Panc1 (cell line): ENCODE results near the gene CABLES2. TPM values are rescaled to one million over a fixed set of nuclear protein-coding genes. Genes with fewer than 3 reads are reported as not detected.
A peak's percentile ranks its signal among the peaks of the same experiment; 100 is the strongest.

ENCODE experiments used
- ATAC-seq: fragments of 200-7000 bp; cut with Tn5 transposase; 2 replicates; pipeline ENCODE4 v1.9.1; 2020; ENCODE audit warnings: mild to moderate bottlenecking, moderate library complexity
- BruUV-seq: library from RNA; stranded (reverse); fragments of 400-500 nt; replicated peaks from 2 replicates; lab custom pipeline; 2021; lab: Mats Ljungman, UMichigan
- CTCF ChIA-PET: fragments of 300-600 bp; sonication (Branson Sonifier 250); formaldehyde crosslinking; loops from one replicate; lab custom pipeline; 2022; ENCODE audit warnings: antibody characterized with exemption; lab: Charles Lee
- POLR2A ChIA-PET: fragments of 300-600 bp; sonication (Branson Sonifier 250); formaldehyde crosslinking; loops from one replicate; lab custom pipeline; 2022; ENCODE audit warnings: antibody characterized with exemption; lab: Charles Lee
- DNase-seq: peaks from one replicate; pipeline ENCODE4 v3.0.0-alpha.2; 2010; ENCODE audit warnings: low read depth, low spot score
- H3K27ac ChIP-seq: 2 replicates; pipeline ENCODE4 v1.5.1; 2011; ENCODE audit warnings: mild to moderate bottlenecking, low read length, inconsistent platforms
- H3K27me3 ChIP-seq: fragments of 200-500 bp; sonication (Bioruptor generic); 2 replicates; pipeline ENCODE4 v1.6.0; 2014; ENCODE audit warnings: low read length, inconsistent platforms; ENCODE audit not compliant: control insufficient read depth, insufficient read depth
- H3K36me3 ChIP-seq: fragments of 200-500 bp; sonication (Bioruptor generic); 2 replicates; pipeline ENCODE4 v1.5.1; 2014; ENCODE audit warnings: inconsistent platforms, mild to moderate bottlenecking, low read length, moderate library complexity; ENCODE audit not compliant: control insufficient read depth, insufficient read depth
- H3K4me1 ChIP-seq: 2 replicates; pipeline ENCODE4 v1.5.1; 2011; ENCODE audit warnings: inconsistent platforms, mild to moderate bottlenecking, low read length, moderate library complexity; ENCODE audit not compliant: control insufficient read depth, insufficient read depth
- H3K4me3 ChIP-seq, 2 experiments: 2 replicates each; pipeline ENCODE4 v1.5.1; 2011 to 2012; ENCODE audit warnings: low read depth in 2 of 2, low read length in 2 of 2, mild to moderate bottlenecking in 2 of 2, inconsistent platforms in 1 of 2, moderate library complexity in 1 of 2
- H3K9me3 ChIP-seq: fragments of 200-500 bp; sonication (Bioruptor generic); 2 replicates; pipeline ENCODE4 v1.5.1; 2014; ENCODE audit warnings: low read depth, mild to moderate bottlenecking, inconsistent platforms, low read length, moderate library complexity; ENCODE audit not compliant: control insufficient read depth, insufficient read depth
- CTCF ChIP-seq: fragments of 450-650 bp; IDR thresholded peaks from 2 replicates; pipeline ENCODE4 v1.5.1; 2017; ENCODE audit warnings: mild to moderate bottlenecking
- POLR2AphosphoS5 ChIP-seq: IDR thresholded peaks from 2 replicates; pipeline ENCODE4 v1.6.1; 2012; ENCODE audit warnings: mild to moderate bottlenecking, low read depth, low read length, moderate library complexity
- REST ChIP-seq, 2 experiments: IDR thresholded peaks; 2 replicates each; pipeline ENCODE4 v1.6.1; 2011 to 2012; ENCODE audit warnings: low read depth in 2 of 2, control low read depth in 1 of 2, low read length in 1 of 2, mild to moderate bottlenecking in 1 of 2, moderate library complexity in 1 of 2; ENCODE audit not compliant: insufficient read depth in 1 of 2
- SIN3A ChIP-seq: IDR thresholded peaks from 2 replicates; pipeline ENCODE4 v1.6.1; 2012; ENCODE audit warnings: low read depth, mild to moderate bottlenecking, low read length, moderate library complexity, borderline replicate concordance; ENCODE audit not compliant: insufficient read depth
- TCF7L2 ChIP-seq: IDR thresholded peaks from 2 replicates; pipeline ENCODE4 v1.6.1; 2011; ENCODE audit warnings: mild to moderate bottlenecking, low read depth, low read length, inconsistent platforms
- in situ Hi-C: cut with HindIII; loops from 2 replicates; pipeline ENCODE4 v1.10.0; 2016; ENCODE audit warnings: low sequenced_read_pairs, low pct_unique_long_range_greater_than_20kb
- intact Hi-C: fragments of 100-400 bp; cut with micrococcal nuclease; formaldehyde crosslinking; loops from one replicate; pipeline ENCODE4 v1.10.0; 2022; ENCODE audit not compliant: unreplicated experiment
- total RNA-seq: library from RNA; stranded (reverse); gene quantifications from one replicate; pipeline ENCODE4 v1.2.1, GENCODE V29; 2021; ENCODE audit not compliant: unreplicated experiment

The CABLES2 gene
- total RNA-seq, 1 experiment from 2014 or later = 9.8 TPM

- H3K4me1 ChIP-seq = peaks cover 2% of the 10 kb centered on the region; the same call in 1 of the 2 replicates
- ChIA-PET POLR2A (no interaction called here), CTCF (interaction anchor here (0.8 kb wide), 1 partner anchor 41 kb away, joined by 3 read pairs; no protein-coding TSS in a partner anchor)
- in situ Hi-C loops (no loop called here), intact Hi-C loops (no loop called here)
- H3K36me3 ChIP-seq = no peaks in the 10 kb centered on the region
- H3K9me3 ChIP-seq = no peaks in the 10 kb centered on the region
- no peaks in the 10 kb centered on the region for H3K27me3 ChIP-seq
- ATAC-seq = no peak
- no peak for DNase-seq
- BruUV-seq = no TSS peak
- TF ChIP-seq CTCF = no peak
- TF ChIP-seq POLR2AphosphoS5 = no peak
- TF ChIP-seq REST (IDR thresholded peaks at IDR 0.05; ENCODE audit: insufficient read depth in 1 of 2, low read depth in 2 of 2, low read length in 1 of 2) = no peak
- no peak for TF ChIP-seq SIN3A
- no peak for TF ChIP-seq TCF7L2
- H3K4me3 ChIP-seq = no peak overlapping the region
- no peak overlapping the region for H3K27ac ChIP-seq
Measured at GRCh38 chr20:62451156-62451767, 44.2 kb upstream of the CABLES2 start.

GRCh38 chr20:62449951-62450691 lies 43.0 kb upstream of the CABLES2 start:
- Histone ChIP-seq H3K27me3 (no peaks in the 10 kb centered on the region), H3K36me3 (no peaks in the 10 kb centered on the region), H3K9me3 (no peaks in the 10 kb centered on the region), H3K4me1 (peaks cover 2% of the 10 kb centered on the region; the same call in 1 of the 2 replicates), H3K4me3 (no peak overlapping the region), H3K27ac (no peak overlapping the region)
- TF ChIP-seq CTCF (peak; percentile 80; the same call in 1 of the 2 replicates), REST (IDR thresholded peaks at IDR 0.05; ENCODE audit: insufficient read depth in 1 of 2, low read depth in 2 of 2, low read length in 1 of 2) (no peak)
- no TSS peak for BruUV-seq
- in situ Hi-C loops = no loop called here
- intact Hi-C loops = no loop called here
- ChIA-PET POLR2A (interaction anchor here (0.6 kb wide), 1 partner anchor 241 kb away, joined by 4 read pairs; no protein-coding TSS in a partner anchor), CTCF (interaction anchor here (0.8 to 1.1 kb wide), 3 partner anchors 11 to 40 kb away, joined by 3 read pairs; no protein-coding TSS in a partner anchor)
- ATAC-seq = peak; percentile 75
- no peak for DNase-seq
